Measurements from ENCODE around the gene KIF22.
A peak's percentile ranks its signal among the peaks of the same experiment; 100 is the strongest.
"Not testable (repeated sequence)": the region's sequence is repeated elsewhere in the genome, so short reads cannot be mapped to it uniquely, and the experiment has no call there.

Gene KIF22

DNA sequence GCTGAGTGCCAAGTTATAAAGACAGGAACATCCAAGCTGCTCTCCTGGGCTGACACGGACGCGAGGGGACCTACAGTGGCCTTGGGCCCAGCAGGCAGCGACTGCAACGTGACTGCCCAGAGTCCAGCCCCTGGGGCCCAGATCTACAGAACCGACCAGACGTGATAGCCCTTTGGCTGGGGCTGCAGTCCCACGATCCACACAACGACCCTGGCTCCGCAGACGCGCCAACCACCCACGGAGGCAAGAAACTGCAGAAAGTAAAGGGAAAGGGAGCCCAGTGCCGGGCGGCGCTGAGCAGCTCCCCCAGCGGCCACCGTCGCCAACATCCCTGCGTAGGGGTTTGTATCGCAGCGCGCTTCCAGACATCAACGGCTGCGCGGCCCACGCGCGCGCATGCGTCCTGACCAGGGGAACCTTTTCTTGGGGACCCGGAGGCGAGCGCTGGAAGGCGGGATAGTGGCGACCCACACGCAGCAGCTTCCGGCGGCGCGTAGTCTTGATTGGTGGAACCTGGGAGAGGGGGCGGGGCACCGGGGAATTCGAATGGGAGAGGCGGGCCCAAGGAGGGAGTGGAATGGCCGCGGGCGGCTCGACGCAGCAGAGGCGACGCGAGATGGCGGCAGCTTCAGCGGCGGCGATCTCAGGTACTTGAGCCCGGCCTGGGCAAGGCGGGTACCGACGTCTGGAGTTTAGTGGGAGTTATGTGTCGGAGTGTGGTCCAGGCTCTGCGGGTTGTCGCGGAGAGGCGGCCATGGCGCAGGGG is at the start of gene KIF22:
Gene KIF22 (plus strand): TSS at position 569 of the 766 bp plus-strand sequence. CDS start 9 bp downstream, at position 578.
- peak; percentile 99 for DNase-seq (ENCODE audit: low spot score)

- no peak for DNase-seq (ENCODE audit: low spot score)
Measured at GRCh38 chr16:29742683-29743275, 47.8 kb upstream of the KIF22 start.

- DNase-seq (ENCODE audit: low spot score): no peak
Measured at GRCh38 chr16:29743475-29743826, 47.1 kb upstream of the KIF22 start.

DNA sequence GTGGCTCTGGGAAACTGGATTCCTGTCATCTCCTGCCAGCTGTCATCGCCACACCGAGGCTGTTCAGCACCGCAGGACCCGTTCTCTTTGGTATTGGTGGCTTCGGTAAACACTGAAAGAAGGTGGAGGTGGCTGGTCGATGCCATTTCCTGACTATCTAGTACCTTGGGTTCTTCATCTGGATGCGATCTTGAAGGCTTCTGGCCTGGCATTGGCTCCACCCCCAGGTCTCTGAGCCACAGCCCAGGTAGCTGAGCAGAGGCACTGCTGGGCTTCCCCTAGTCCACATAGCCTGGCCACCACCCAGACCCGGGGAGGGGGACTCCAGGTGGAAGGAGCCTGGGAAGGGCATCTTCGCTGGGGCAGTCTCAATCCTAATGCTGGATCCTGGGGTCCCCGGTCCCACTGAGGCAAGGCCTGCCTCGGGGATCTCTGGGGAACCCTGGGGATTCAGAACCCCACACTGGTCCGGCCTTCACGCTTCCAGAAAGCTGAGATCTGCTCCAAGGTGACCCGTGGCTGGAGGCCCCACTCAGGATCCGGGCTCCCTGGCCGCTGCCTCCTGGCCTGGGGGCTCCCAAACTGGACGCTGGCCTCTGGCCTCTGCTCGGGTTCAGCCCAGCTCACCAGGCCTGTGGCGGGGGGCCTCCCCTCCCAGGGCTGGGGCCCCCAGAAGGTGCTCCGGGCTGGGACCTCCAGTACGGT is 46.6 kb upstream of the KIF22 start:
- no peak for DNase-seq (ENCODE audit: low spot score)

DNA sequence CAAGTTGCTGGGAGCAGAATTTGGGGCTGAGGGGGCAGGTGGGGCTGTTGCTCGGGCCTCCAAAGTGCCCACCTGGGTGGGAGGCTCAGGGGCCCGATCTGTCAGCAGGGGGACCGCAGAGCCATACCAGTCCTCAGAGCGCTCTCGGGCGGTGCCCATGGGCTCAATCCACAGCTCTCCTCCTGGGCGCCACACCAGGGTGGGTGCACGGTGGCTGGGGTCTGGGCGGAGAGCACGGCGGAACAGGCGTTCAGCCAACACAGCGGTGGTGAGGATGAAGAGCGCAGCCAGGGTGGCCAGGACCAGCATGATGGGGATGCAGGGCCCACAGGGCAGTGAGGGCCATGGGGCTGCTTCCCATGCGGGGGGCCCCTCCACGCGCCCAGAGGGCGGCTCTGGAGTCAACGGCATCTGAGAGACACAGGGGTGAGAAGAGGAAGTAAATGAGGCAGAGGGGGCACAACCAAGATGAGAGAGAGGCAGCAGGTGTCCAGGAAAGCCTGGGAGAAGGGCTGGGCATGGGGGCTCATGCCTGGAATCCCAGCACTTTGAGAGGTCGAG is 45.9 kb upstream of the KIF22 start:
- no peak for DNase-seq (ENCODE audit: low spot score)

DNA sequence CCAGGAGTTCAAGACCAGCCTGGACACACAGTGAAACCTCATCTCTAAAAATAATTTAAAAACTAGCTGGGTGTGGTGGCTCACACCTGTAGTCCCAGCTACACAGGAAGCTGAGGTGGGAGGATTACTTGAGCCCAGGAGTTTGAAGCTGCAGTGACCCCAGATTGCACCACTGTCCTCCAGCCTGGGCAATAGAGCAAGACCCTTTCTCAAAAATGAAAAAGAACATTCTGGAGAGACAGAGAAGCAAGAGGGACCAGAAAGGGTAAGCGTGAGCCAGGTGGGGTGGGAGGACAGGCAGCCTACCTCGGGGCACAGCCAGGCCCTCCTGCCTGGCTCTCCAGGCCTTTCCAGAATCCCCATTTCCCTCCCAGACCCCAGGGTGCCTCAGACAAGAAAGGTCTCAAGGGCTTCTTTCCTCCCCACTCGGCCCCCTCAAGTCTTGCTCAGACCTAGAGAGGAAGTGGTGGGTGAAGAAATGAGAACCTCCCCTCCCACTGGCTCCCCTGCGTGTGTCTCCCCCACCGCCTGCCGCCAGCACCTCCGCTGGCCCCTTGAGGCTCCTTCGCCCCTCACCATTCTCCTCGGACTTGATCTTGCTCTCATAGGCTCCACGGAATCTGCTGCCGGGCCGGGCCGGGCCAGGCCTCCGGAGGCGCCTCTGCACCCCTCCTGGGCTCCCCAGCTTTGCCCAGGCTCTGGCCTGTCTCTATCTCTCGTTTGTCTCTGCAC is 45.3 kb upstream of the KIF22 start:
- no peak for DNase-seq (ENCODE audit: low spot score)

DNA sequence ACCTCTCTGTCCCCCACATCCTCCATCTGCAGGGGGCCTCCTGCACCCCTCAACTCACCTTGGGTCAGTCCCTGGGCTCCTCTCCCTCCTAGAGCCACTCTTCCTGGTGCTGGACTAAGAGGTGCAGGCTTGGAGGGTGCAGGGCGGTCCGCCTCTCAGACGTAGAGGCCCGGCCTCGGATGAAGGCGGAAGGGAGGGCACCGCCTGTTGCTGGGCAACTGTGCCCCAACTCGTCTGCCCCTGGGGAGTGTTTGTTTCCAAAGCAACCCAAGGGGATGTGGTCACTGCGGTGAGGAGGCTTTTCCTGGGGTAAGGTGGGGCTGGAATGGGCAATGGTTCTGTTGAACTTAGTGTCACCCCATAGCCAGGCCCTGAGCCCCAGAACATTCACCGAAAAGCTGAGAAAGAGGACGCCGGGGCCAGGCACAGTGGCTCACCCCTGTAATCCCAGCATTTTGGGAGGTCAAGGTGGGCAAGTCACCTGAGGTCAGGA is 44.7 kb upstream of the KIF22 start, which contains the start of gene C16orf54:
Gene C16orf54 (minus strand): TSS at position 138 of the 493 bp plus-strand sequence. CDS start 1,039 bp downstream, outside the sequence.
- no peak for DNase-seq (ENCODE audit: low spot score)

- DNase-seq (ENCODE audit: low spot score): not testable (repeated sequence)
Measured at GRCh38 chr16:29746518-29746917, 44.0 kb upstream of the KIF22 start.

DNA sequence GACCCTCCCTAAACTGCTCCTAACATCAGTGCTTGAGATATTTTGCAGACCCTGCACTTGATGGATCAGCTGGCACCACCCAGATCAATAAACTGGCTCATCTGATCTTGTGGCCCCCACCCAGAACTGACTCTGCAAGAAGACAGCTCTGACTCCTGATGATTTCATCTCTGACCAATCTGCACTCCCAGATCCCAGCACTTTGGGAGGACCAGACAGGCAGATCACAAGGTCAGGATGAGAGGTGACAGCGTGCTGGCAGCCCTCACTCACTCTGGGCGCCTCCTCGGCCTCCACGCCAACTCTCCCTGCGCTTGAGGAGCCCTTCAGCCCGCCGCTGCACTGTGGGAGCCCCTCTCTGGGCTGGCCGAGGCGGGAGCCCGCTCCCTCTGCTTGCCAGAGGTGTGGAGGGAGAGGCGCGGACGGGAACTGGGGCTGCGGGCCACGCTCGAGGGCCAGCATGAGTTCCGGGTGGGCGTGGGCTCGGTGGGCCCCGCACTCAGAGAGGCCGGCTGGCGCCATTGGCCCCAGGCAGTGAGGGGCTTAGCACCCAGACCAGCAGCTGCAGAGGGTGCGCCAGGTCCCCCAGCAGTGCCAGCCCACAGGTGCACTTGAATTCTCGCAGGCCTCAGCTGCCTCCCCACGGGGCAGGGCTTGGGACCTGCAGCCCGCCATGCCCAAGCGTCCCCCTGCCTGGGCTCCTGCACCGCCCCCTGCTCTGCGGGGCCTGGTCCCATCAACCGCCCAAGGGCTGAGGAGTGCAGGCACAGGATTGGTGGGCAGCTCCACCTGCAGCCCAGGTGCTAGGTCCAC is 42.4 kb upstream of the KIF22 start:
- no peak for DNase-seq (ENCODE audit: low spot score)

DNA sequence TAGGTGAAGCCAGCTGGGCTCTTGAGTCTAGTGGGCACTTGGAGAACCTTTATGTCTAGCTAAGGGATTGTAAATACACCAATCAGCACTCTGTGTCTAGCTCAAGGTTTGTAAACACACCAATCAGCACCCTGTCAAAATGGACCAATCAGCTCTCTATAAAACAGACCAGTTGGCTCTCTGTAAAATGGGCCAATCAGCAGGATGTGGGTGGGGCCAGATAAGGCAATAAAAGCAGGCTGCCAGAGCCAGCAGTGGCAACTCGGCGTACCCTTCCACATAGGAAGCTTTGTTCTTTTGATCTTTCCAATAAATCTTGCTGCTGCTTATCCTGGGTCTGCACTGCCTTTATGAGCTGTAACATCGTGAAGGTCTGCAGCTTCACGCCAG is 41.8 kb upstream of the KIF22 start:
- DNase-seq (ENCODE audit: low spot score): not testable (repeated sequence)

DNA sequence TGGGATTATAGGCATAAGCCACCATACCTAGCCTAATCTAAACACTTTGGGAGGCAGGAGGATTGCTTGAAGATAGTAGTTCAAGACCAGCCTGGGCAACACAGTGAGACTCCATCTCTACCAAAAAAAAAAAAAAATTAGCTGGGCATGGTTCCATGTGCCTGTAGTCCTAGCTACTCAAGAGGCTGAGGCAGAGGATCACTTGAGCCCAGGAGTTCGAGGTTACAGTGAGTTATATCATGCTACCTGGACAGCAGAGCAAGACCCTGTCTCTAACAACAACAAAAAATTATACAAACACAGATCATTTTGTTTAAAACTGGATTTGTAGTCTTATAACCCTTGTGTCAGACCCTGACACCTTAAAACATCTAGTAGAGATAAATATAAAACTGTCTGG is 37.0 kb upstream of the KIF22 start:
- no peak for DNase-seq (ENCODE audit: low spot score)

DNA sequence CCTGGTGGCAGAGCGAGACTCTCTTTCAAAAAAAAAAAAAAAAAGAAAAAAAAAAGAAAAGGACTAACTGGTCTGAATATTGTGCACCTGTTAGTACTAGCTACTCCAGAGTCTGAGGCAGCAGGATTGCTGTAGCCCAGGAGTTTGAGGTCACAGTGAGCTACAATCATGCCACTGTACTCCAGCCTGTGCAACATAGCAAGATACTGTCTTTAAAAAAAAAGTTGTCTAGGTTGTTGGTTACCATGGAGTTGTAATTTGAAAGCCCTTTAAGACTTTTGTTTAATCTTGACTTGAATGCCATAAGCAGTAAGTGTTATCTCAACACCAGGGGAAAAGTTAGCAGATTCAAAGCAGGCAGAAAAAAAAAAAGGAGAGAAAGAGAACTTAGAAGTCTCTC is 33.9 kb upstream of the KIF22 start:
- no peak for DNase-seq (ENCODE audit: low spot score)

- DNase-seq (ENCODE audit: low spot score): not testable (repeated sequence)
Measured at GRCh38 chr16:29757086-29757485, 33.5 kb upstream of the KIF22 start.

- DNase-seq (ENCODE audit: low spot score): no peak
Measured at GRCh38 chr16:29757950-29758466, 32.5 kb upstream of the KIF22 start.

DNA sequence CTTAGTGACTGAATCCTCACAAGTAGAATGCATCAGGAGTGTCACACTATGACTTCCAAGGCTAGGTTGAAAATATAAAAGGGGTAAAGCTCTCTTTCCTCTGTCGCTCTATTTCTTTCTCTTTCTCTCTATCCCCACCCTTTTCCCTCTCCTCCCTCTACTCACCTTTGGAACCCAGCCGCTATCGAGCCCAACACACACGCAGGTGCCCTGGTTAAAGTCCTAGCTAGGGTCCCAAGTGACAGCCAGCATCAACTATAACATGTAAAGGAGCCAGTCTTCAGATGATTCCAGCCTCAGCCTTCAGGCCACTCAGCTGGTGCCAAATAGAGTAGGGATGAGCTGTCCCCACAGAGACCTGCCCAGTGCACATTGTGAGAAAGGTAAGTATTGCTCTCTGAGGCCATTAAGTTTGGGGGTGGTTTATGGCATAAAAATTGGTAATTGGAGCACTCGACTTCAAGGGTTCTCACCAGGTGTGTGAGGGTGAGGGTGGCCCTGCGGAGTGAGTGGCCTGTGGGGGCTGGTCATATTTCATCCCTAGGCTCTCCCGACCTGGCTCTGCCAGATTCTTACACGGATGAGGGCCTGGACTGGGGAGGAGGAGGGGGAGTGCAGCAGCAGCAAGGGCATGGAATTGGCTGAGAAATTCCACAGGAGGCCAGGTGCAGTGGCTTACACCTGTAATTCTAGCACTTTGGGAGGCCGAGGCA is 29.8 kb upstream of the KIF22 start:
- no peak for DNase-seq (ENCODE audit: low spot score)

- not testable (repeated sequence) for DNase-seq (ENCODE audit: low spot score)
Measured at GRCh38 chr16:29761280-29761651, 29.3 kb upstream of the KIF22 start.

- DNase-seq (ENCODE audit: low spot score): no peak
Measured at GRCh38 chr16:29761882-29762281, 28.7 kb upstream of the KIF22 start.

GRCh38 chr16:29763326-29763725 is 27.2 kb upstream of the KIF22 start:
- no peak for DNase-seq (ENCODE audit: low spot score)

GRCh38 chr16:29765167-29766032 is 25.2 kb upstream of the KIF22 start:
- peak; percentile 52 for DNase-seq (ENCODE audit: low spot score)
